HG03354 (cell line): ENCODE measurements around the gene XKR7.

Experiments
- ATAC-seq: cut with Tn5 transposase; IDR thresholded peaks from one replicate; pipeline ENCODE4 v1.9.1; 2021; ENCODE audit warnings: mild to moderate bottlenecking; ENCODE audit not compliant: unreplicated experiment, poor library complexity, severe bottlenecking

The XKR7 gene

GRCh38 chr20:32007787-32008616 is 40.1 kb downstream of the XKR7 start:
- ATAC-seq = no peak

GRCh38 chr20:32009564-32009963 is 41.6 kb downstream of the XKR7 start:
- no peak for ATAC-seq

GRCh38 chr20:32010101-32010500 is 42.1 kb downstream of the XKR7 start, which contains the start of gene CCM2L:
Gene CCM2L (plus strand): TSS chr20:32010438. CDS start chr20:32010455, 17 bp downstream.
- no peak for ATAC-seq

GRCh38 chr20:32010666-32011065 is 42.7 kb downstream of the XKR7 start:
- ATAC-seq = no peak

- ATAC-seq = no peak
Measured at GRCh38 chr20:32012159-32012688, 44.3 kb downstream of the XKR7 start.

- no peak for ATAC-seq
Measured at GRCh38 chr20:32013326-32013725, 45.4 kb downstream of the XKR7 start.

- no peak for ATAC-seq
Measured at GRCh38 chr20:32017711-32018251, 49.8 kb downstream of the XKR7 start.

GRCh38 chr20:32018269-32019155 is 50.6 kb downstream of the XKR7 start:
- ATAC-seq = no peak

GRCh38 chr20:32019156-32019510 is 51.2 kb downstream of the XKR7 start:
- no peak for ATAC-seq

- no peak for ATAC-seq
Measured at GRCh38 chr20:32019563-32020463, 51.9 kb downstream of the XKR7 start.

- ATAC-seq = no peak
Measured at GRCh38 chr20:32021091-32021490, 53.1 kb downstream of the XKR7 start.

GRCh38 chr20:32024683-32025295 is 56.8 kb downstream of the XKR7 start:
- ATAC-seq = no peak

- no peak for ATAC-seq
Measured at GRCh38 chr20:32027643-32028042, 59.7 kb downstream of the XKR7 start.

GRCh38 chr20:32028647-32029372 is 60.9 kb downstream of the XKR7 start:
- no peak for ATAC-seq

- no peak for ATAC-seq
Measured at GRCh38 chr20:32029561-32029960, 61.6 kb downstream of the XKR7 start.

GRCh38 chr20:32031007-32031958 is 63.3 kb downstream of the XKR7 start:
- ATAC-seq = peak; percentile 49

- ATAC-seq = no peak
Measured at GRCh38 chr20:32033316-32033715, 65.4 kb downstream of the XKR7 start.
